Activated naive CD4-positive, alpha-beta T cell treated with anti-CD3 and anti-CD28 coated beads, Interleukin-2, amount 50 U/mL, for 24 hours (primary cell): ENCODE data around the gene CHL1.

ENCODE experiments used
- H3K27ac Mint-ChIP-seq: one replicate; pipeline ENCODE4 v1.8.0; 2021; ENCODE audit warnings: mild to moderate bottlenecking, mixed read lengths
- H3K27me3 Mint-ChIP-seq: one replicate; pipeline ENCODE4 v1.8.0; 2021; ENCODE audit warnings: mixed read lengths
- H3K36me3 Mint-ChIP-seq: one replicate; pipeline ENCODE4 v1.8.0; 2021; ENCODE audit warnings: mixed read lengths
- H3K4me1 Mint-ChIP-seq: one replicate; pipeline ENCODE4 v1.8.0; 2021; ENCODE audit warnings: mixed read lengths
- H3K4me3 Mint-ChIP-seq: one replicate; pipeline ENCODE4 v1.8.0; 2021; ENCODE audit warnings: mild to moderate bottlenecking, mixed read lengths
- H3K9me3 Mint-ChIP-seq: one replicate; pipeline ENCODE4 v1.8.0; 2021; ENCODE audit warnings: mixed read lengths

The CHL1 gene

DNA sequence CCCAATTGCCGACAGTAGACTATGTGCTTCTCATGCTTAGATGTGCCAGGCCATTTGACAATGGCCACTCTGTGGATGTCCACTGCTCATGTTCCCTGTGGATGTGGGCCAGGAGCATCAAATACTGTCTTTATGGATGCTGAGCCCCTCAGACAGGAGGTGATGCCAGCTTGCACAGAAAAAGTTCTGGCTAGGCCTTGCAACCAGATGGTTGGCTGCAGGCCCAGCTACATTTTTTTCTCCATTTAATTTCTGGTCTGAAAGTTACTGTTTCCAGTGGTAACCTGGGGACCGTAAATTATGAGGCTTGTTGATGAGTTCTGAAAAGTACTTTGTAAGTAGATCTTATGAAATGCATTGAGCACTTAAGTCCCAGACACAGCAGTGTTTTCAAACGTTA, 228.5 kb downstream of the CHL1 start:
- Mint-ChIP-seq H3K4me3 (no peak overlapping the region), H3K27me3 (no peaks in the 10 kb centered on the region), H3K27ac (no peak overlapping the region), H3K9me3 (peaks cover 6% of the 10 kb centered on the region), H3K4me1 (no peaks in the 10 kb centered on the region), H3K36me3 (no peaks in the 10 kb centered on the region)

DNA sequence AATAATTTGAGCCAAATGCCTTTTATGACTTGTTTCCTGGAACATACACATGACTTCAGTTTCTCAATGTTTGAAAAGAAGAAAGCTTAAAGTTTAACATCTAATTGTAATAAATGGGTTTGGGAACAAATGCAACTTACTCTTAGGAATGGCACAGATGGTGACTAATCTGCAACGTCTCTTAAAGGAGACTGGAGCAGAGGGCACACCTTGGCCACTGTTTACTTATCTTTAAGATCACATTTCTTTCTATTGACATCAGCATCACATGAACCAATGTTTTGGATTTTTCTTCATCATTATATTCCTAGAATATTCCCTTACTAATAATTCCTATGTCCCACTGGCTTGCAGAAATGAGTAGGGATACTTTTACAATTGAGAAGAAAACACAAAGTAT, 229.5 kb downstream of the CHL1 start:
- peaks cover 6% of the 10 kb centered on the region for H3K9me3 Mint-ChIP-seq
- H3K36me3 Mint-ChIP-seq: no peaks in the 10 kb centered on the region
- no peaks in the 10 kb centered on the region for H3K27me3 Mint-ChIP-seq
- H3K4me1 Mint-ChIP-seq: no peaks in the 10 kb centered on the region
- H3K4me3 Mint-ChIP-seq: no peak overlapping the region
- no peak overlapping the region for H3K27ac Mint-ChIP-seq

DNA sequence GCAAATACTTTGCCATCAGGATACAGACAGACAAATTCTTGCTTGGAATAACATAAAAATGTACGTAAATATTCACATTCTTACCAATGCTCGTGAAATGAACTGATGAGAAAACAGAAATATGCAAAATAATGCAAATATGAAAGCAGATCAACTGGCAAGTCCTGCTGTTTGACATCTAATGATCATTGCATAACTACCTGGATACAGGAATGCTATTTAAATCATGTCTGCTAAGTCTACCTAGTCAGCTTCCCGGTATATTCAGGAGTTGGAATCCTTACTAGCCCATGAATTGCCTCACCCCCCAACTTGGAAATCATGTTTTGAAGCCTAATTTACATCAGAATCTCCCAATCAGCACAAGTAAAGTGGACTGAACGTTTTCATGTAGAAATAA, 230.6 kb downstream of the CHL1 start:
- no peaks in the 10 kb centered on the region for H3K4me1 Mint-ChIP-seq

GRCh38 chr3:430186-430585, 233.6 kb downstream of the CHL1 start:
- Mint-ChIP-seq H3K27me3 (no peaks in the 10 kb centered on the region), H3K4me3 (no peak overlapping the region)

More for the DNA sequence above, 230.6 kb downstream of the CHL1 start:
- Mint-ChIP-seq H3K27ac (no peak overlapping the region), H3K27me3 (no peaks in the 10 kb centered on the region), H3K9me3 (peaks cover 6% of the 10 kb centered on the region), H3K36me3 (no peaks in the 10 kb centered on the region), H3K4me3 (no peak overlapping the region)

GRCh38 chr3:435161-435560, 238.6 kb downstream of the CHL1 start:
- Mint-ChIP-seq H3K27me3 (no peaks in the 10 kb centered on the region), H3K27ac (no peak overlapping the region), H3K4me3 (no peak overlapping the region), H3K4me1 (no peaks in the 10 kb centered on the region), H3K36me3 (no peaks in the 10 kb centered on the region), H3K9me3 (no peaks in the 10 kb centered on the region)

More at GRCh38 chr3:430186-430585, 233.6 kb downstream of the CHL1 start:
- Mint-ChIP-seq H3K9me3 (no peaks in the 10 kb centered on the region), H3K4me1 (no peaks in the 10 kb centered on the region), H3K36me3 (no peaks in the 10 kb centered on the region), H3K27ac (no peak overlapping the region)

DNA sequence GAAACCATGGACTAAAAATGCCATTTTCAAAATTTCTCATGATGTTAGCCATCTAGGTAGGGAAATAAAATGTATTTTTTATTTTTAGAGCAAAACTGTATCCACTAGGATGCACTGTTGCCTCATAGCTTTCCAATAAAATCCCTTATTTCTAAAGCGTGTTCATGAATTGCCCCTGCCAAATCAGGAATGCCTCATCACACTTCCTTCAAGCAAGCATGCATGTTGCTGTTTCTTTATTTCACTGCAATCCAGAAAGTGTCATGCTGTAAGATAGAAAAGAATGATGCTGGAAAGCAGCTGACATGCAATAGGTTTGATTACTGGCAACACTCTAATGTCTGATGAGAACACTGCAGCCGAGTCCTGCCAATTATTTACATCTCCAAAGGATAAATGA, 239.5 kb downstream of the CHL1 start:
- H3K4me1 Mint-ChIP-seq: no peaks in the 10 kb centered on the region
- H3K27ac Mint-ChIP-seq: no peak overlapping the region
- no peaks in the 10 kb centered on the region for H3K27me3 Mint-ChIP-seq
- H3K9me3 Mint-ChIP-seq: no peaks in the 10 kb centered on the region
- H3K36me3 Mint-ChIP-seq: no peaks in the 10 kb centered on the region
- H3K4me3 Mint-ChIP-seq: no peak overlapping the region

DNA sequence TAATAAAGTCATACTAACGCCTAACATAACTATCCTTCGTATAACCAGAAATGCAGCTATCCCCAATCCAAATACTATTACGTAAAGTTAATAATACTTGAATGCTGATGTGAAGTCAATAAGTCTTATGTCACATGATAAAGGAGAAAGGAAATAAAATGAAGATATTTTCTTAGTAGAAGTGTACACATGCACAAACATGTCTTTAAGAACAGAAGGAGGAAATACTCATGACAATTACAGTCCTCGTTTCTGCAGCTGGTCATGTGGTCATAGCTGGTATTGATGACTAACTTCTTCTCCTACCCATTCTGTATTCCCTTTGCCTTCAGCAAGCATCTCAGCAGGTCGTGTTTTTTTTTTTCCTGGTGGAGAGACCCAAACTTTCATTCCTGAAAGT, 244.3 kb downstream of the CHL1 start:
- H3K36me3 Mint-ChIP-seq: no peaks in the 10 kb centered on the region
- H3K4me3 Mint-ChIP-seq: no peak overlapping the region
- no peak overlapping the region for H3K27ac Mint-ChIP-seq
- H3K4me1 Mint-ChIP-seq: no peaks in the 10 kb centered on the region
- H3K9me3 Mint-ChIP-seq: no peaks in the 10 kb centered on the region
- H3K27me3 Mint-ChIP-seq: no peaks in the 10 kb centered on the region

DNA sequence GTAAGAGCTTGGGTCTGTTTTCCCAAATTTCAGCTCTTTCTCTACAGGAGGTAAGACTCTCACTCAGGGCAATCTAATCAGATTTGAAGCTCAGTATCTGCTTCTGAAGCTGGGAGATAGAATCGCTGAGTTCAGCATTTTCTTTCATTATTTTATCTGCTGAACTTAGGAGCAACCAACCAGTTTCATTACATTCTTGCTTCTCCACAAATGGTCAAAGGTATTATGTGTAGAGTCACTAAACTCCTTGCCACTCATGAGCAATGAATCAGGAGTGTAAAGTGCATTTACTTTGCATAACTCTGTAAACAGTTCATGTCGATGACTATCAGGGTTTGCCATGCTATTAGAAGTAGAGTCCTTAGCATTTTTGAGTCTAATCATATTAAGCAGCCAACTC, 249.4 kb downstream of the CHL1 start:
- H3K4me3 Mint-ChIP-seq: no peak overlapping the region
- H3K27ac Mint-ChIP-seq: no peak overlapping the region
- no peaks in the 10 kb centered on the region for H3K9me3 Mint-ChIP-seq
- no peaks in the 10 kb centered on the region for H3K27me3 Mint-ChIP-seq
- H3K36me3 Mint-ChIP-seq: no peaks in the 10 kb centered on the region
- no peaks in the 10 kb centered on the region for H3K4me1 Mint-ChIP-seq

DNA sequence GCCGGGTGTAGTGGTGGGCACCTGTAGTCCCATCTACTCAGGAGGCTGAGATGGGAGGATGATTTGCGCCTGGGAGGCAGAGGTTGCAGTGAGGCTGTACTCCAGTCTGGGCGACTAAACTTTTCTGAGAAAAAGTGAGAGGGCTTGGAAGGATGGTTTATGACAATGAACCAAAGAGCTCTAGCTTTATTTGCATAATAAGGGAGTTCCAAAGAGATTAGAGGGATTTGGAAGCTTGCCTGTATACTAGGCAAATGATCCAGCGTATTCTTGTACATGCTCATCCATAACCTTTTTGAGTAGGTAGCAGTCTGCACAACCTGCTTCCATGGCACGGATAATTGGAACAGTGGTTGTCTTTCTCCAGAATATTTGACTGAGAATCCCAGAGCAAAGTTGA, 251.1 kb downstream of the CHL1 start:
- H3K36me3 Mint-ChIP-seq: no peaks in the 10 kb centered on the region
- no peaks in the 10 kb centered on the region for H3K4me1 Mint-ChIP-seq
- H3K27me3 Mint-ChIP-seq: no peaks in the 10 kb centered on the region
- no peak overlapping the region for H3K4me3 Mint-ChIP-seq
- H3K27ac Mint-ChIP-seq: no peak overlapping the region
- H3K9me3 Mint-ChIP-seq: no peaks in the 10 kb centered on the region

- H3K36me3 Mint-ChIP-seq: no peaks in the 10 kb centered on the region
- no peaks in the 10 kb centered on the region for H3K9me3 Mint-ChIP-seq
- H3K27ac Mint-ChIP-seq: no peak overlapping the region
- no peaks in the 10 kb centered on the region for H3K27me3 Mint-ChIP-seq
- H3K4me3 Mint-ChIP-seq: no peak overlapping the region
- no peaks in the 10 kb centered on the region for H3K4me1 Mint-ChIP-seq
Observed at GRCh38 chr3:449711-450110, 253.1 kb downstream of the CHL1 start.

DNA sequence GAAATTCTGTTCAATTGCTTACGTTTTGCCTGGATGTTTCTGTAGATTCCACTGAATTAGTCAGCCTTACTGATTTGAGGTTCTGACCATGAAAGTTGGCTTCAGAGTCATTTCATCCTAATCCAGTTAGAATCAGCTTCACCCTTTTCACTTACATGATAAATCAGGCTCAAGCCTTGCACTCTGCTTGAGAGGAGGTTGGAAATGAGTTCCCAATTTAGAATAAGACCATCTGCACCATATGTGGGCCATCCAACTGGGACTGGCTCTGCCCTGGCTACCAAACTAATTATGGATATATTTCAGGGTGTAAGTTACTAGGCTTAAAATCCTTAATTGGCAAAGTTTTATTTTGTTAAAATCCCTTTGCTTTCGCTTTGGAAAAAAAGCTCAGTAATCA, 255.7 kb downstream of the CHL1 start:
- H3K27ac Mint-ChIP-seq: no peak overlapping the region
- no peaks in the 10 kb centered on the region for H3K36me3 Mint-ChIP-seq
- H3K4me3 Mint-ChIP-seq: no peak overlapping the region
- H3K4me1 Mint-ChIP-seq: no peaks in the 10 kb centered on the region
- H3K27me3 Mint-ChIP-seq: no peaks in the 10 kb centered on the region
- H3K9me3 Mint-ChIP-seq: no peaks in the 10 kb centered on the region

- Mint-ChIP-seq H3K4me1 (no peaks in the 10 kb centered on the region), H3K27me3 (no peaks in the 10 kb centered on the region), H3K9me3 (no peaks in the 10 kb centered on the region), H3K36me3 (no peaks in the 10 kb centered on the region), H3K4me3 (no peak overlapping the region), H3K27ac (no peak overlapping the region)
Observed at GRCh38 chr3:453106-453505, 256.5 kb downstream of the CHL1 start.

DNA sequence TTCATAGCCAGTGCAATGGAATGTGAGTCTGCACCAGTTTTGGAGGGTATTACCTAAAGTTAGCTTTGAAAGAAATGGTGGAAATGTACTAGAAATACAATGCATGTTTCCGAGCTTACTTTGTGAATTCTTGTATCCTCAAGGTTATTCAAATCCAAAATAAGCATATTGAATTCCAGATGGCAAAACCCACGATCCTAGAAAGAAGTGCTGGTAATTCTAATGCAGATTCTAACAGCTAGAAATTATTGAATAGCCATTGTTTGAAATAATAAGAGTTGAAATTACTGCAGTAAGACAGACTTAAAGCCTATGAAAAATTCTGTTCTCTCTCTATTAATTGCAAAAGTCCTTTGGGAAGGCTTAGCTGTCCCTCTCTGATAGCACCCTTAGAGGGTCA, 258.4 kb downstream of the CHL1 start:
- Mint-ChIP-seq H3K36me3 (no peaks in the 10 kb centered on the region), H3K9me3 (no peaks in the 10 kb centered on the region), H3K27me3 (no peaks in the 10 kb centered on the region), H3K4me1 (no peaks in the 10 kb centered on the region), H3K4me3 (no peak overlapping the region), H3K27ac (no peak overlapping the region)

GRCh38 chr3:458124-458523, 261.6 kb downstream of the CHL1 start:
- H3K36me3 Mint-ChIP-seq: no peaks in the 10 kb centered on the region
- no peak overlapping the region for H3K4me3 Mint-ChIP-seq
- H3K27ac Mint-ChIP-seq: no peak overlapping the region
- no peaks in the 10 kb centered on the region for H3K4me1 Mint-ChIP-seq
- H3K27me3 Mint-ChIP-seq: no peaks in the 10 kb centered on the region
- H3K9me3 Mint-ChIP-seq: no peaks in the 10 kb centered on the region

GRCh38 chr3:458653-459310, 262.2 kb downstream of the CHL1 start:
- Mint-ChIP-seq H3K27me3 (no peaks in the 10 kb centered on the region), H3K4me3 (no peak overlapping the region), H3K9me3 (no peaks in the 10 kb centered on the region), H3K4me1 (no peaks in the 10 kb centered on the region), H3K36me3 (no peaks in the 10 kb centered on the region), H3K27ac (no peak overlapping the region)
